Neural cell (in vitro differentiated cells): ENCODE results near the gene PMEPA1. TPM values are rescaled to one million over a fixed set of nuclear protein-coding genes. Genes with fewer than 3 reads are reported as not detected.

Source experiments
- H2AFZ ChIP-seq: fragments of 200-600, 300-800 bp; sonication (generic), shearing (Covaris generic); 2 replicates; pipeline ENCODE4 v1.6.0; 2014; ENCODE audit warnings: low read depth, mild to moderate bottlenecking, antibody characterized with exemption, low read length, moderate library complexity
- H3F3A ChIP-seq: fragments of 200-600 bp; shearing (Covaris generic); 2 replicates; pipeline ENCODE4 v1.6.1; 2016; ENCODE audit warnings: mild to moderate bottlenecking, moderate library complexity, mixed read lengths, antibody characterized with exemption, low read length; ENCODE audit not compliant: insufficient read depth, poor library complexity, severe bottlenecking
- H3K27ac ChIP-seq: fragments of 200-600, 300-800 bp; sonication (generic), shearing (Covaris generic); 2 replicates; pipeline ENCODE4 v1.5.1; 2014; ENCODE audit warnings: mild to moderate bottlenecking, low read length, moderate library complexity
- H3K27me3 ChIP-seq: fragments of 300-800, 200-600 bp; sonication (generic), shearing (Covaris generic); 2 replicates; pipeline ENCODE4 v1.6.0; 2014; ENCODE audit warnings: mild to moderate bottlenecking, low read depth, low read length, moderate library complexity; ENCODE audit not compliant: insufficient read depth
- H3K36me3 ChIP-seq: fragments of 300-800, 200-600 bp; sonication (generic), shearing (Covaris generic); 2 replicates; pipeline ENCODE4 v1.5.1; 2014; ENCODE audit warnings: mild to moderate bottlenecking, antibody characterized with exemption, low read length, moderate library complexity; ENCODE audit not compliant: insufficient read depth
- H3K4me2 ChIP-seq: fragments of 300-800, 200-600 bp; sonication (generic), shearing (Covaris generic); 2 replicates; pipeline ENCODE4 v1.6.0; 2014; ENCODE audit warnings: mild to moderate bottlenecking, low read length
- H3K4me3 ChIP-seq: fragments of 300-800, 200-600 bp; sonication (generic), shearing (Covaris generic); 2 replicates; pipeline ENCODE4 v1.5.1; 2014; ENCODE audit warnings: mild to moderate bottlenecking, low read length, moderate library complexity
- H3K79me2 ChIP-seq: fragments of 200-600 bp; shearing (Covaris generic); replicated peaks from 2 replicates; pipeline ENCODE4 v1.6.0; 2014; ENCODE audit warnings: mild to moderate bottlenecking, low read length, moderate library complexity; ENCODE audit not compliant: insufficient read depth
- H3K9ac ChIP-seq: fragments of 300-800, 200-600 bp; sonication (generic), shearing (Covaris generic); 2 replicates; pipeline ENCODE4 v1.6.1; 2016; ENCODE audit warnings: mild to moderate bottlenecking, low read length, mixed read lengths
- H3K9me2 ChIP-seq: fragments of 200-600 bp; shearing (Covaris generic); 2 replicates; pipeline ENCODE4 v1.6.1; 2016; ENCODE audit warnings: mild to moderate bottlenecking, low read length, mixed read lengths; ENCODE audit not compliant: insufficient read depth
- H3K9me3 ChIP-seq: fragments of 200-600, 300-800 bp; sonication (generic), shearing (Covaris generic); 2 replicates; pipeline ENCODE4 v1.6.1; 2016; ENCODE audit warnings: mild to moderate bottlenecking, mixed run types, low read length, moderate library complexity, mixed read lengths
- H4K20me1 ChIP-seq: fragments of 200-600 bp; shearing (Covaris generic); 2 replicates; pipeline ENCODE4 v1.6.1; 2016; ENCODE audit warnings: mild to moderate bottlenecking, mixed run types; ENCODE audit not compliant: insufficient read depth
- CTCF ChIP-seq: fragments of 450-650 bp; IDR thresholded peaks from 2 replicates; pipeline ENCODE4 v1.5.1; 2014; ENCODE audit warnings: antibody characterized with exemption, mild to moderate bottlenecking, moderate library complexity; ENCODE audit not compliant: poor library complexity, severe bottlenecking
- EZH2 ChIP-seq: fragments of 200-600, 300-800 bp; shearing (Covaris generic), sonication (generic); IDR thresholded peaks from 2 replicates; pipeline ENCODE4 v1.6.1; 2014; ENCODE audit warnings: antibody characterized with exemption, low read length, borderline replicate concordance, mild to moderate bottlenecking; ENCODE audit not compliant: insufficient read depth, poor library complexity, severe bottlenecking
- REST ChIP-seq: IDR thresholded peaks from 2 replicates; pipeline ENCODE4 v1.6.1; 2012; ENCODE audit warnings: borderline replicate concordance
- SMC3 ChIP-seq: fragments of 450-650 bp; conservative IDR thresholded peaks from 2 replicates; pipeline ENCODE4 v1.6.1; 2014; ENCODE audit warnings: antibody characterized with exemption, mild to moderate bottlenecking, moderate library complexity; ENCODE audit not compliant: poor library complexity
- TAF1 ChIP-seq: IDR thresholded peaks from 2 replicates; pipeline ENCODE4 v1.6.1; 2012; ENCODE audit warnings: low read depth
- polyA plus RNA-seq: library from polyadenylated mRNA; depleted of rRNA; stranded (reverse); fragments of >200 nt; gene quantifications from 2 replicates; pipeline ENCODE4 v1.2.3, GENCODE V29; 2014

PMEPA1 gene
- polyA plus RNA-seq, 1 donor from 2014 or later, result 5.0 TPM

GRCh38 chr20:57716202-57716601 lies 6.4 kb upstream of the PMEPA1 start:
- H3K27me3 ChIP-seq, result no peaks in the 10 kb centered on the region
- H3K4me2 ChIP-seq, result no peak overlapping the region

GRCh38 chr20:57715268-57715904 lies 5.6 kb upstream of the PMEPA1 start:
- Histone ChIP-seq H3F3A (no peaks in the 10 kb centered on the region), H3K4me2 (no peak overlapping the region), H3K27me3 (no peaks in the 10 kb centered on the region), H2AFZ (no peak overlapping the region), H3K9ac (no peak overlapping the region), H3K4me3 (no peak overlapping the region), H3K27ac (no peak overlapping the region), H4K20me1 (no peaks in the 10 kb centered on the region), H3K36me3 (no peaks in the 10 kb centered on the region), H3K79me2 (peaks cover 6% of the 10 kb centered on the region), H3K9me3 (no peaks in the 10 kb centered on the region), H3K9me2 (no peaks in the 10 kb centered on the region)
- TF ChIP-seq CTCF, result no peak
- no peak for TF ChIP-seq EZH2

More at GRCh38 chr20:57716202-57716601, 6.4 kb upstream of the PMEPA1 start:
- H2AFZ ChIP-seq, result no peak overlapping the region
- no peak for TF ChIP-seq CTCF
- H3K4me3 ChIP-seq, result no peak overlapping the region
- no peaks in the 10 kb centered on the region for H3K9me3 ChIP-seq
- H3K27ac ChIP-seq, result no peak overlapping the region
- no peaks in the 10 kb centered on the region for H3K9me2 ChIP-seq
- no peaks in the 10 kb centered on the region for H3K36me3 ChIP-seq
- no peak overlapping the region for H3K9ac ChIP-seq
- no peaks in the 10 kb centered on the region for H4K20me1 ChIP-seq
- no peaks in the 10 kb centered on the region for H3F3A ChIP-seq
- no peaks in the 10 kb centered on the region for H3K79me2 ChIP-seq

- Histone ChIP-seq H3K27me3 (no peaks in the 10 kb centered on the region), H4K20me1 (no peaks in the 10 kb centered on the region), H3K9me3 (no peaks in the 10 kb centered on the region), H3K79me2 (peaks cover 10% of the 10 kb centered on the region), H3K9me2 (no peaks in the 10 kb centered on the region), H3K4me3 (no peak overlapping the region), H3K27ac (no peak overlapping the region), H2AFZ (no peak overlapping the region), H3K36me3 (no peaks in the 10 kb centered on the region), H3K9ac (no peak overlapping the region), H3K4me2 (no peak overlapping the region), H3F3A (no peaks in the 10 kb centered on the region)
- TF ChIP-seq REST, result no peak
- no peak for TF ChIP-seq SMC3
- no peak for TF ChIP-seq TAF1
Observed at GRCh38 chr20:57714409-57715267, 4.8 kb upstream of the PMEPA1 start.
